Dendritic cell treated with granulocyte-macrophage colony-stimulating factor and Interleukin-4, amounts not matched to agents 40 ng/mL and 50 ng/mL, for 4 days (primary cell): ENCODE data around the gene TEX2.

ENCODE experiments used
- H3K27ac Mint-ChIP-seq: one replicate; pipeline ENCODE4 v1.8.0; 2022; ENCODE audit warnings: mild to moderate bottlenecking, mixed read lengths
- H3K27me3 Mint-ChIP-seq: one replicate; pipeline ENCODE4 v1.8.0; 2022; ENCODE audit warnings: mild to moderate bottlenecking, mixed read lengths
- H3K36me3 Mint-ChIP-seq: one replicate; pipeline ENCODE4 v1.8.0; 2022; ENCODE audit warnings: low read depth, mixed read lengths
- H3K4me1 Mint-ChIP-seq: one replicate; pipeline ENCODE4 v1.8.0; 2022; ENCODE audit warnings: low read depth, mixed read lengths
- H3K4me3 Mint-ChIP-seq: one replicate; pipeline ENCODE4 v1.8.0; 2022; ENCODE audit warnings: mild to moderate bottlenecking, moderate library complexity, mixed read lengths
- H3K9me3 Mint-ChIP-seq: one replicate; pipeline ENCODE4 v1.8.0; 2022; ENCODE audit warnings: mixed read lengths
- intact Hi-C: fragments of 100-400 bp; cut with micrococcal nuclease; formaldehyde crosslinking; loops from one replicate; pipeline ENCODE4 v1.15.0; 2022

The TEX2 gene

DNA sequence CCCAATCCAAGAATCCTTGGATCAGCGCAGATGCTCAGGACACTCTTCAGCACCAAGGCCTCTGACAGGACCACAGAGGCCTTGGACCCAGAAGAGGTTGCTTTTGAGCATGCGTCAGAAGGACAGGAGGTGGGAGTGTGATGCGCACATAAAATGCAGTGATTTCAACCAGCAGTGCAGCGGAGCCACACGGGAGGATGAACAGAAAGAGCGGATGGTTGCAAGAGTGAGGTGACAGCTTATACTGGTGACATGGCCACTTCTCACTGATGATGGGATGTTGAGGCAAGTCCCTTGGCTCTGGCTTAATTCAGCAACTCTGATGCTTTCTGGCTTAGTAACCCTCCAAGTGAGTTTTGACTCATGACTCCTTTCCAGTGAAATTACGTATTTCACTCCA, 107.9 kb downstream of the TEX2 start:
- no peaks in the 10 kb centered on the region for H3K9me3 Mint-ChIP-seq
- H3K4me1 Mint-ChIP-seq: peaks cover 34% of the 10 kb centered on the region
- H3K27me3 Mint-ChIP-seq: no peaks in the 10 kb centered on the region
- H3K36me3 Mint-ChIP-seq: peaks cover 25% of the 10 kb centered on the region
- H3K4me3 Mint-ChIP-seq: no peak overlapping the region
- intact Hi-C loops: no loop called here
- peak overlapping the region; percentile 71 for H3K27ac Mint-ChIP-seq

DNA sequence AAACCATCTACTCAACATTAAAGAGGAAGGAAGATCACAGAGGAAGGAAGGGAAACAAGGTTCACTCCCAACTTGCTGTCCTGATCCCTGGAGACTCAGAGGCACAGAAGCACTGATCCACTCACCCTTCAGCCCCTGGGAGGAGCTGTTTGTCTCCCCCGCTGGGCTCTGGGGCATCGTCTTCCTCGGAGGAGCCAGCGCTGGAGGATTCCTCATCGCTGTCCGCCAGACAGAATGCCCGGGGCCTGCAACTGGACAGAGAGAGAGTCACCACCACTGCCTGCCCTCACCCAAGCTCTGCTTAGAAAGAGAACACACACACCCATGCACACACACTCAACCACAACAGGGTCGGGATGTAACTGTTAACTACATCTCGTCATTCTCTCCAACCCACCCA, 108.3 kb downstream of the TEX2 start:
- H3K4me1 Mint-ChIP-seq: peaks cover 34% of the 10 kb centered on the region
- peak overlapping the region; percentile 71 for H3K27ac Mint-ChIP-seq
- peaks cover 28% of the 10 kb centered on the region for H3K36me3 Mint-ChIP-seq
- H3K4me3 Mint-ChIP-seq: no peak overlapping the region
- no peaks in the 10 kb centered on the region for H3K27me3 Mint-ChIP-seq
- intact Hi-C loops: no loop called here
- no peaks in the 10 kb centered on the region for H3K9me3 Mint-ChIP-seq

DNA sequence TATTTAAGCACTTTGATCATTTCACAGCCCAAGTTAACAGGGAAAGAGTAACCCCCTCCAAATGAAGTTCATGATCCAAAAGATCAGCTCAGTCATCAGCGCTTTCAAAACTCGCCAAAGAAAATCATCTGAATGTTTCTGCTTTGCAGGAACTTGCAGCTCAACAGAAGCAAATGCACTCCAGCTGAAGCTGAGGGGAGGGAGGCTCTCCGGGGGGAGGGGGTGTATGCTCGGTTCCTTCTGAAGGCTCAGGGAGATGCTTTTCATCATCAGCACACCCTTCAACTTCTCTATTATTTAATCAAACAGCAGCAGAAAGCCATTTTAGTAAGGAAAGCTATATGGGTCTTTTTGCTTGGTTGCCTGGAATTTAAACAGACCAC, 108.8 kb downstream of the TEX2 start:
- Mint-ChIP-seq H3K9me3 (no peaks in the 10 kb centered on the region), H3K27ac (peak overlapping the region; percentile 71), H3K36me3 (peaks cover 28% of the 10 kb centered on the region), H3K4me1 (peaks cover 33% of the 10 kb centered on the region), H3K4me3 (no peak overlapping the region), H3K27me3 (no peaks in the 10 kb centered on the region)
- intact Hi-C loops: no loop called here

DNA sequence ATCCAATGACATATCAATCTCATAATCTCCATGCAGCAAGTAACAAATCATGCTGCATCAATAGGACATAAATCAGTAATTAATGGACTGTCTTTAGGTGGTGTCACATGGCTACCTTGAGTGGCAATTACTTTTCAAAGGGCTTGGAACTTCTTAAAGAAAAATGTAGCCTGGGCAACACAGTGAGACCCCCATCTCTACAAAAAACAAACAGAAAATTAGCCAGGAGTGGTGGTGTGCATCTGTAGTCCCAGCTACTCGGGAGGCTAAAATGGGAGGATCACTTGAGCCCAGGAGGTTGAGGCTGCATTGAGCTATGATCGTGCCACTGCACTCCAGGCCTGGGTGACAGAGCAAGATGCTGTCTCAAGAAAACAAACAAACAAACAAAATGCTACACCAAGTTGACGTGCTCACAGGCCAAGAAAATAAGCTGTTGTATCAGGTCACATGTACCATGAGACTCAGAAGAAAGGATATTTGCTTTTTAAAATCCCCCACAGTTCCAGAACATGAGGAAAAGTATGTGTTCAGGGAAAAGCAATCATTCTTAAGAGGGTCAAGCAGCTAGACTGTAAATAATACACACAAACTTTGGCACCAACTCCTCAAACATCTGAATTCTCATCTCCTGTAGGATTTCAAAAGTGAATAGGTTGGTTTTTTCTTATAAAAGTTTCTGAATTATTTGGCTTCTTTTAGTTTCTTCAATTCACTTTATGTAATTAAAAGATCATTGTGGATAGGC, 109.3 kb downstream of the TEX2 start:
- Mint-ChIP-seq H3K9me3 (no peaks in the 10 kb centered on the region), H3K27ac (peak overlapping the region; percentile 71), H3K4me3 (no peak overlapping the region), H3K27me3 (no peaks in the 10 kb centered on the region), H3K4me1 (peaks cover 32% of the 10 kb centered on the region), H3K36me3 (peaks cover 31% of the 10 kb centered on the region)
- intact Hi-C loops: no loop called here

DNA sequence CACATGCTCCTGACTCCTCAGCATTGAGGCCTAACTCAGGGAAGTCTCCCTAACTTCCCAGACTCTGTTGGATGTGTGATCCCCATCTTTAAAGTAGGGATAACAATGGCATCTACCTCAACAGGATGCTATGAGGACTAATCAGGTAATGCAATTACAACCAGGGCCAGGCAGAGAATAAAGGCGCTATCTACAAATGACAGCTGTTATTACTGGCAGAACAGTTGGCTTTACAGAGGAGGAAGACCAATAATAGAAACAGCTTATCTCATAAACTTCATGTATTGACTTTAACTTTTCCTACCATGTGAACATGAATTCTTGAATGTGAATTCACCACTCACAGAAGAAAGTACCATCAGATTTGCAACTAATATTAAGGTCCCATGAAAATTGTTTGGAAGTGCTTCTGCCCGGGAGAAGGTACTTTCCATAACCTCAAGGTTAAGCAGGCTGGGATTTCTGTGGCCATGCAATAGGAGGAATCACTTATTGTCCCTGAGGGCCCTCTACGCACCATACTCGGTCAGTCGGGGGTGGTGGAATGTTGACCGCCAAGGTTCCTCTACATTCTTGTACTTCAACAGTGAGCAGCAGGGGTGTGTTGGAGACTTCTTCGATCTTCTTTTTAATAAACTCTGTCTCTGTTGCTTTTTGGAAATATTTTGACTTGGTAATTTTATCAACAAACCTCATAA, 110.5 kb downstream of the TEX2 start:
- no peaks in the 10 kb centered on the region for H3K27me3 Mint-ChIP-seq
- H3K4me3 Mint-ChIP-seq: no peak overlapping the region
- no peak overlapping the region for H3K27ac Mint-ChIP-seq
- intact Hi-C loops: no loop called here
- peaks cover 44% of the 10 kb centered on the region for H3K4me1 Mint-ChIP-seq
- H3K36me3 Mint-ChIP-seq: peaks cover 41% of the 10 kb centered on the region
- H3K9me3 Mint-ChIP-seq: no peaks in the 10 kb centered on the region

DNA sequence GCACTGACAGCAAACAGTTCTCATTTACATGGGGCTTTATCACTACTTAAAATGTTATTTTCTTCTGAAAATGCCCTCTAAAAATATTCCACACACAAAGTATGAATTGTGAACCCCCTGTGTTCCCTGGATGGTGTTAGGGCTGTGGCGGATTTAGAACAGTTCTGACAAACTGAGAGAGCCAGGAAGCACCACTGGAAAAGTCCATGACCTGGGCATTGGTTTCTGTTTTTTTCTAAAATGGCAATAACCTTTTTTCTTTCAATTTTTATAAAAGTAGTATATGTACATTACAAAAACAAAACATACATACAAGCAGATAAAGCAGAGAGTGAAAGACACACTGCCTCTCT, 112.1 kb downstream of the TEX2 start:
- intact Hi-C loops: no loop called here
- H3K9me3 Mint-ChIP-seq: no peaks in the 10 kb centered on the region
- H3K4me1 Mint-ChIP-seq: peaks cover 46% of the 10 kb centered on the region
- no peak overlapping the region for H3K27ac Mint-ChIP-seq
- H3K27me3 Mint-ChIP-seq: no peaks in the 10 kb centered on the region
- peaks cover 41% of the 10 kb centered on the region for H3K36me3 Mint-ChIP-seq
- H3K4me3 Mint-ChIP-seq: no peak overlapping the region

DNA sequence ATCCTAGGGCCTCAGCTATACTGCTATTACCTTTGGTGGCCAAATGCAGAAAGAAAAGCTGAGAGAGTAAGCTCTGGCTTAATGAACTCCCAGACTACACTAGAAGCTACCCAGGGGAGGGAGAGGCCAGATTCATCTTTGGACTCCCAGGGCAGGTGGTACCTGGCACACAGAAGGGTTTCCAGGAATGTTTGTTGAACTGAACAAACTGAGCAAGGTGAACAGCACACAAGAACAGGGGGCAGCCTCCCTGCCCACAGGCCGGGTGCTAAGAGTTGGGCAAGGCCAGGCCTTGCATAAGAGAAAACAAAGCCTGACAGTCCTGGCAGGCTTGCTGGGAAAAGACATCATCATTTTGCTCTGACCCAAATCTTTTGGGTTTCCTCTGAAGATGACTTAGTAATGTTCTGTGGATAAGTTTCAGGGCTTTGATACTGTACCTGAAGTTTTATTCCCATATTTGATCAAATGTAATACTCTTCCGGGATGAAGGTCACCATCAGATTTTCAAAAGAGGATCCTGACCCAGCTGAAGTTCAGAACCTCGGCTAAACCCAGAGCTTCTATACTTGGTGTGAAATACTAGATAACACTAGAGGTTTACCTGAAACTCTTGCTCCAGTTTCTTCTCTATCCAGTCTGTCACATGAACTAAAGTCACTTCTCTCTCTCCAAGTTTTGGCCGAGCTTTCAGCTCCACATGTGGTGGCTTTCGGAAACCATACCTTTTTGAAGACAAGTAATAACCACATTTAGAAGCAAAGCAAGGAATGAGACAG, 112.6 kb downstream of the TEX2 start:
- Mint-ChIP-seq H3K4me1 (peaks cover 41% of the 10 kb centered on the region), H3K27ac (no peak overlapping the region), H3K36me3 (peaks cover 41% of the 10 kb centered on the region), H3K27me3 (no peaks in the 10 kb centered on the region), H3K4me3 (no peak overlapping the region), H3K9me3 (no peaks in the 10 kb centered on the region)
- intact Hi-C loops: no loop called here

DNA sequence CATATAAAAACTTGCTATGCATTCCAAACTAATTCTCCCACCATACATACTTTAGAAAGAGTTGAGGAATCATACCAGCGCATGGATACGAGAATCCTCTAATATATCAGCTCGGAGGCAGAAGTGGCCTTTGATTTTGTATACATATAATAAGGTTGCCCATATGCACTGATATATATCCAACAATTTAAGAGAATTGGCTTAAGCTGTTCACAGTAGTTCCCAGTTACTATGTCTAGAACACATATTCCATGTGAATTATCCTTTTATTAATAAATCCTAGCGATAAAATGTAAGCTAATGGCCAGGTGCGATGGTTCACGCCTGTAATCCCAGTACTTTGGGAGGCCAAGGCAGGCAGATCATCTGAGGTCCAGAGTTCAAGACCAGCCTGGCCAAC, 113.9 kb downstream of the TEX2 start:
- intact Hi-C loops: loop anchor here (5.0 kb wide), 1 partner anchor 113 kb away; the partner anchor contains the start of gene TEX2
- Mint-ChIP-seq H3K4me3 (no peak overlapping the region), H3K27me3 (no peaks in the 10 kb centered on the region), H3K27ac (no peak overlapping the region), H3K36me3 (peaks cover 41% of the 10 kb centered on the region), H3K9me3 (no peaks in the 10 kb centered on the region), H3K4me1 (peaks cover 33% of the 10 kb centered on the region)

DNA sequence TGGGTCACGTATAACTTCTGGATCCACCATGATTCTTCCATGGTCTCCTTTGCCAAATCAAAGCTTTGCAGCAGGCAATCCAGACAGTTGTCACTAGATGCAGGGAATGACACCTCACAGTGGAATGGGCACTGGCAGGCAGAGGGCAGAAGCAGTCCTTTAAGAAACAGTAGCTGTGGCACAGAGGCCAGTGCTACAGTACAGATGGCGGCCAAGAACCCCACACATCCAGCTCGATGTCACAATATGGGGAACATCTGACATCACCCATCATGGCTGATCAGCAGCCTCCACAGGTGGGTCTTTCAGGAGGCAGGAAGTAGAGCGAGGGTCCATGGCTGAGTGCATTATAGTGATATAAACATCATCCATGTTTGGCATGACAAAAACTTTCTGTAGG, 114.4 kb downstream of the TEX2 start:
- Mint-ChIP-seq H3K9me3 (no peaks in the 10 kb centered on the region), H3K36me3 (peaks cover 41% of the 10 kb centered on the region), H3K27me3 (no peaks in the 10 kb centered on the region), H3K4me1 (peaks cover 32% of the 10 kb centered on the region), H3K27ac (peak overlapping the region; percentile 15), H3K4me3 (no peak overlapping the region)
- intact Hi-C loops: loop anchor here (5.0 kb wide), 1 partner anchor 114 kb away; the partner anchor contains the start of gene TEX2

DNA sequence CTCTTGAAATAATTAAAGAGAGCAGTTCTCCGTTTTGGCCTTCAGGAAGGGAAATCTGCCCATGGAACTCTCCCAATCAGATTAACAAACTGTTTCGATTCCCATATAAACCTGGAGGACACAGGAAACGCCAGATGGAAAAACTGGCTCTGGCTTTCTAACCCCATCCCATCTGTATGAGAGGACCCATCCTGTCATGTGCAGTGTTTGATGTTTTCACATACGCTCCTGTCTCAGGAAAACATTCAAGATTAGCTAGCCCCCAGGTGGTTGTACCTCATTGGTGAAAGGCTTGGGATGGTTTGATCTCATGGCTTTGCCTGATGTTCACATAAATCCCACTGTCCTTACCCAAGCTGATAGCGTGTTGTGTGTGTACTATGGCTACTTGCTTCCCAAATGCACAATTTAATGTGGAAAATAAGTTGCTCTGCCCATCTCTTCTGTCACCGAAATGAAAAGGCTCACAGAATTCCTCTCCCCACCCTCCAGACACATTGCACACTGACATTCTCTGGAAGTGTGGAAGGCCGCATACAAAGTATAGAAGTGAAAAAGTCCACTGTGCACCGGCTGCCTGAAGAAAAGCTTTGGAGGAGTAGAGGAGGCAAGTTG, 114.9 kb downstream of the TEX2 start:
- H3K4me3 Mint-ChIP-seq: no peak overlapping the region
- intact Hi-C loops: loop anchor here (5.0 kb wide), 1 partner anchor 114 kb away; the partner anchor contains the start of gene TEX2
- H3K36me3 Mint-ChIP-seq: peaks cover 35% of the 10 kb centered on the region
- no peaks in the 10 kb centered on the region for H3K9me3 Mint-ChIP-seq
- peaks cover 32% of the 10 kb centered on the region for H3K4me1 Mint-ChIP-seq
- no peaks in the 10 kb centered on the region for H3K27me3 Mint-ChIP-seq
- peak overlapping the region; percentile 15 for H3K27ac Mint-ChIP-seq

DNA sequence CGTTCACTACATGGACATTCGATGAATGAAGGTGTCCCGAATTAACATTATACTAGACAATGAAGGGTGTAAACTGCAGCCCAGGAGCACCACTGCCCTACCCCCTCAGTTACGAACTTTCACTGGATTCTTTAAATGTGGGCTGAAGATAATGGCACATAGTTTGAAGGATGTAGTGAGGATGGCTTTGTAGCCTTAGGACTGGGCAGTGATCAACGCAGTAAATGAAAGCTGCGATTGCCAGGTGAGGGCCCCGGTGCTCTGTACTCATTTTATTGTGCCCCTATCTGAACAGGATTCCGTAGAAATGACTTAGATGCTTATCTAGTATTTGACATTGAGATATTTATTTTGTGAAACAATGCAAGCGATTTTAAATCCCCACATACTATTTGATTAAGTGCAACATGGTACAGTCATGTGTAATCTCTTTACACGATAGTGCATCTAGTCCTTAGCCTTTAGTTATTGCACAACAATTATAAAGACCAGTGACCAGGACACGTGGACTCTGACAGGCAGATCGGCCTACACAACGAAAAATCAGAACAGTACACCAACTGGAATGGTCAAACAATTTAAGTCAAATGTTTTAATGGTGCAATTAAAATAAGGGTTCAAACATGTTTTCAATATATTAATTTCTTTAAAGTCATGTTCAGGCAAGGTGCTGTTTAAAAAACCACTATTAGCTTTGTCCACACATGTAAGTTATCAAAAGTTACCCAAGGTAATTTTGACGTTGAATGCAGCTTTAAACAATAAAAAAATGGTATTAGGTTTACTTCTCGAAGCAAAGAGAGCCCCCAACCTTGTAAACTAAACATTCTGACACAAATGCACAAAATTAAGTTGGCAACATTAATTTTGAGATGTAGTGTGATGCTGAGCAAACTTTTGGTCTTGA, 115.7 kb downstream of the TEX2 start:
- Mint-ChIP-seq H3K4me1 (peaks cover 32% of the 10 kb centered on the region), H3K4me3 (no peak overlapping the region), H3K36me3 (peaks cover 28% of the 10 kb centered on the region), H3K27me3 (no peaks in the 10 kb centered on the region), H3K27ac (no peak overlapping the region), H3K9me3 (no peaks in the 10 kb centered on the region)
- intact Hi-C loops: loop anchor here (2.0 to 5.0 kb wide), 2 partner anchors 115 to 135 kb away; partner anchors contain the start of gene TEX2

DNA sequence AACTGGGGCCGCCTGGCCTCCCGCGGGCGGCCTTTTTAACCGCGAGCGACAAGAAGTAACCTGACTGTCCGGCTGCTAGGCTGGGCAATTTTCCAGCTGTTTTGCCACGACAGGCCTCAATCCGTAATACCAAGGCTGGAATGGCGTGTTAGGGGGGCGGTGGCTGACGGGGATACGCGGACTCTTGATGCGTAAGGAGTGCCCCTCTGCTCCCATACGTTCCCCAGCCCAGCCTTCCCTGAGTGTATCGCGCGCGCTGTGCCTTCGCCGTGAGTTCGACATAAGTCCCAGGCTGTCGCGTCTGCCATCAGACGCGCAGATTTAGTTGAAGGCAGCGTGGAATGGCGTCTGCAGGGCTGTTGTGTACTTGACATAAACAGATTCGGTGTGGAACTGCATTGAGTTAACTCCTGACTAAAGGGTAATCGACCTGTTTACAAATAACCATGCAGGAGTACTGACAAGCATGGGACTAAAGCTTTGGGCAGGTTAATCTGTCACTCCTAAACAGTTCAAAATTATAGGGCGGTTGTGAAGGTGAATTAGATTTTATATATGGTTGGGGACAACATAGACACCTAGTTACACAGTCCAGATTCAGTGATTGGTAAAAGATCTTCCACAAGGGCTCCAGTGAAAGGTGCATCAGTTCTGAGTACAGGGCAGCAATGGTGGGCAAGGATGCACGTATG, 116.5 kb downstream of the TEX2 start:
- H3K4me3 Mint-ChIP-seq: no peak overlapping the region
- H3K36me3 Mint-ChIP-seq: peaks cover 23% of the 10 kb centered on the region
- H3K9me3 Mint-ChIP-seq: no peaks in the 10 kb centered on the region
- H3K4me1 Mint-ChIP-seq: peaks cover 32% of the 10 kb centered on the region
- intact Hi-C loops: loop anchor here (2.0 to 5.0 kb wide), 2 partner anchors 116 to 136 kb away; partner anchors contain the start of gene TEX2
- H3K27ac Mint-ChIP-seq: no peak overlapping the region
- no peaks in the 10 kb centered on the region for H3K27me3 Mint-ChIP-seq
